ENCODE results near the gene GALNT9.
"Not testable (repeated sequence)": the region's sequence is repeated elsewhere in the genome, so short reads cannot be mapped to it uniquely, and the experiment has no call there.

DNA sequence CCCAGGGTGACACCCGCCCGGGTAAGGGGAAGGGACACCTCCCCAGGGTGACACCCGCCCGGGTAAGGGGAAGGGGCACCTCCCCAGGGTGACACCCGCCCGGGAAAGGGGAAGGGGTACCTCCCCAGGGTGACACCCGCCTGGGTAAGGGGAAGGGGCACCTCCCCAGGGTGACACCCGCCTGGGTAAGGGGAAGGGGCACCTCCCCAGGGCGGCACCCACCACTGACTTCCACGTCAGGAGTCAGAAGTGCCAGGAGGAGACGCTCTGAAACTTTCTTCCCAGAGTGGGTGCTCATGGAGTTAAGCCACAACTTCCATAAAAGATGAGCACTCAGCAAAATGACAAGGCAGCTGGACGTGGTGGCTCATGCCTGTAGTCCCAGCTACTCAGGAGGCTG is 109.6 kb downstream of the GALNT9 start:
- TF ChIP-seq EP300 (conservative IDR thresholded peaks at IDR 0.05; ENCODE audit: poor library complexity, severe bottlenecking); EZH2 (IDR thresholded peaks at IDR 0.05; ENCODE audit: borderline replicate concordance, insufficient read depth, low read length, poor library complexity, severe bottlenecking); POLR2AphosphoS5 (IDR thresholded peaks at IDR 0.05); MXI1 (conservative IDR thresholded peaks at IDR 0.05; ENCODE audit: poor library complexity, severe bottlenecking); RAD21 (conservative IDR thresholded peaks at IDR 0.05): not testable (repeated sequence)
- TF ChIP-seq, protein P1, sequence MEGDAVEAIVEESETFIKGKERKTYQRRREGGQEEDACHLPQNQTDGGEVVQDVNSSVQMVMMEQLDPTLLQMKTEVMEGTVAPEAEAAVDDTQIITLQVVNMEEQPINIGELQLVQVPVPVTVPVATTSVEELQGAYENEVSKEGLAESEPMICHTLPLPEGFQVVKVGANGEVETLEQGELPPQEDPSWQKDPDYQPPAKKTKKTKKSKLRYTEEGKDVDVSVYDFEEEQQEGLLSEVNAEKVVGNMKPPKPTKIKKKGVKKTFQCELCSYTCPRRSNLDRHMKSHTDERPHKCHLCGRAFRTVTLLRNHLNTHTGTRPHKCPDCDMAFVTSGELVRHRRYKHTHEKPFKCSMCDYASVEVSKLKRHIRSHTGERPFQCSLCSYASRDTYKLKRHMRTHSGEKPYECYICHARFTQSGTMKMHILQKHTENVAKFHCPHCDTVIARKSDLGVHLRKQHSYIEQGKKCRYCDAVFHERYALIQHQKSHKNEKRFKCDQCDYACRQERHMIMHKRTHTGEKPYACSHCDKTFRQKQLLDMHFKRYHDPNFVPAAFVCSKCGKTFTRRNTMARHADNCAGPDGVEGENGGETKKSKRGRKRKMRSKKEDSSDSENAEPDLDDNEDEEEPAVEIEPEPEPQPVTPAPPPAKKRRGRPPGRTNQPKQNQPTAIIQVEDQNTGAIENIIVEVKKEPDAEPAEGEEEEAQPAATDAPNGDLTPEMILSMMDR (IDR thresholded peaks at IDR 0.05; ENCODE audit: poor library complexity, severe bottlenecking), result not testable (repeated sequence)
